GM12878 (cell line): ENCODE measurements around the gene ANKRD33B.

Source experiments
- CTCF ChIP-seq, 3 experiments: IDR thresholded peaks in 2 of 3; conservative IDR thresholded peaks in 1 of 3; 2 replicates each; pipeline ENCODE4 v1.5.1; 2011; ENCODE audit warnings: low read depth in 3 of 3, low read length in 3 of 3, mild to moderate bottlenecking in 3 of 3, control low read depth in 2 of 3, moderate library complexity in 2 of 3, inconsistent platforms in 1 of 3, mixed read lengths in 1 of 3; ENCODE audit not compliant: control insufficient read depth in 2 of 3, insufficient read depth in 1 of 3; ENCODE audit errors: extremely low read depth in 1 of 3
- ZBTB11 ChIP-seq: fragments of 450-650 bp; formaldehyde crosslinking; IDR thresholded peaks from 2 replicates; pipeline ENCODE4 v1.5.0; 2022; ENCODE audit warnings: mild to moderate bottlenecking, missing genetic modification characterization

DNA sequence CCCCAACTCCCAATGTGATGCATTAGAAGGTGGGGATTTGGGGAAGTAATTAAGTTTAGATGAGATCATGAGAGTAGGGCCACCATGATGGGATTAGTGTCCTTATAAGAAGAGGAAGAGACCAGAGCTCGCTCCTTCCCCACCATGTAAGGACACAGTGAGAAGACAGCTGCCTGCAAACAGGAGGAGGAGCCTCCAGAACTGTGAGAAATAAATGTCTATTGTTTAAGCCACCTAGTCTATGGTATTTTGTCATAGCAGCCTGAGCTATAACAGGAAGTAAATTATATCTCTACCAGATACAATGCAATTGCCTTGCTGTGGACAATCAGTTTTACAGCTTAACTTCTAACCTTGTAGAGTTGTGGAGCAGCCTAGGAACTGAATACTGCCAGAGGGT, 58.0 kb downstream of the ANKRD33B start:
- TF ChIP-seq ZBTB11 = no peak
- no peak for TF ChIP-seq CTCF (IDR thresholded peaks at IDR 0.05 in 2 of 3, conservative IDR thresholded peaks at IDR 0.05 in 1 of 3; ENCODE audit: control insufficient read depth in 2 of 3, extremely low read depth in 1 of 3, insufficient read depth in 1 of 3, low read depth in 3 of 3, low read length in 3 of 3)
